BLaER1 treated with 17β-estradiol and CSF1 and Interleukin-3, amounts not matched to agents 10 nM and 100 nM (cell line): Measurements from ENCODE around the gene PANK4.

ENCODE experiments used
- H3K27ac ChIP-seq, 11 experiments: shearing (Covaris generic); formaldehyde crosslinking; 2 replicates each; pipeline ENCODE4 v1.8.1; 2022
- H3K27me3 ChIP-seq, 11 experiments: shearing (Covaris generic); formaldehyde crosslinking; 2 replicates each; pipeline ENCODE4 v1.8.1; 2022
- H3K36me3 ChIP-seq, 11 experiments: shearing (Covaris generic); formaldehyde crosslinking; 2 replicates each; pipeline ENCODE4 v1.8.1; 2022
- H3K4me1 ChIP-seq, 10 experiments: shearing (Covaris generic); formaldehyde crosslinking; 2 replicates each; pipeline ENCODE4 v1.8.1; 2022
- H3K4me2 ChIP-seq, 11 experiments: shearing (Covaris generic); formaldehyde crosslinking; 2 replicates each; pipeline ENCODE4 v1.8.1; 2022
- H3K4me3 ChIP-seq, 10 experiments: shearing (Covaris generic); formaldehyde crosslinking; 2 replicates each; pipeline ENCODE4 v1.8.1; 2022
- H3K9ac ChIP-seq, 11 experiments: shearing (Covaris generic); formaldehyde crosslinking; 2 replicates each; pipeline ENCODE4 v1.8.1; 2022
- H3K9me3 ChIP-seq, 11 experiments: shearing (Covaris generic); formaldehyde crosslinking; replicated peaks in 1 of 11; 2 replicates each; pipeline ENCODE4 v1.8.1; 2022
- H4K20me1 ChIP-seq, 11 experiments: shearing (Covaris generic); formaldehyde crosslinking; 2 replicates each; pipeline ENCODE4 v1.8.1; 2022
- Cebpa-rat ChIP-seq, 11 experiments: shearing (Covaris generic); IDR thresholded peaks; 2 replicates each; pipeline ENCODE4 v1.8.1; 2022

Gene PANK4

GRCh38 chr1:2523191-2523890 is 3.1 kb downstream of the PANK4 start:
- no peak for TF ChIP-seq Cebpa-rat (IDR thresholded peaks at IDR 0.05)
- peak overlapping the region in 3 of 10 experiments; percentile 88 to 98 (median 92); a peak in 1 of 20 replicates for H3K4me3 ChIP-seq
- H3K9me3 ChIP-seq = no peaks in the 10 kb centered on the region
- H3K27ac ChIP-seq = peak overlapping the region in 3 of 11 experiments; percentile 6 to 48 (median 44); a peak in 3 of 22 replicates
- H4K20me1 ChIP-seq = peaks cover 71 to 93% (median 89%) of the 10 kb centered on the region in 11 experiments
- peaks cover 21 to 47% (median 31%) of the 10 kb centered on the region in 11 experiments for H3K36me3 ChIP-seq
- H3K4me1 ChIP-seq = peaks cover 29 to 86% (median 79%) of the 10 kb centered on the region in 10 experiments
- H3K27me3 ChIP-seq = peaks cover 17 to 18% (median 17%) of the 10 kb centered on the region in 11 experiments
- H3K9ac ChIP-seq = peak overlapping the region in 10 of 11 experiments; percentile 13 to 95 (median 90); a peak in 16 of 22 replicates
- H3K4me2 ChIP-seq = peak overlapping the region; percentile 93 to 100 (median 98)

GRCh38 chr1:2522230-2522629 is 4.2 kb downstream of the PANK4 start:
- peaks cover 80 to 94% (median 90%) of the 10 kb centered on the region in 11 experiments for H4K20me1 ChIP-seq
- H3K9ac ChIP-seq = peak overlapping the region in 2 of 11 experiments; percentile 11 to 31; a peak in 3 of 22 replicates
- H3K36me3 ChIP-seq = peaks cover 32 to 58% (median 42%) of the 10 kb centered on the region in 11 experiments
- peaks cover 6% of the 10 kb centered on the region in 11 experiments for H3K27me3 ChIP-seq
- peaks cover 27 to 91% (median 87%) of the 10 kb centered on the region in 10 experiments for H3K4me1 ChIP-seq
- no peak overlapping the region for H3K27ac ChIP-seq
- no peaks in the 10 kb centered on the region for H3K9me3 ChIP-seq
- no peak for TF ChIP-seq Cebpa-rat (IDR thresholded peaks at IDR 0.05)
- peak overlapping the region in 7 of 11 experiments; percentile 20 to 98 (median 72); a peak in 12 of 22 replicates for H3K4me2 ChIP-seq
- no peak overlapping the region for H3K4me3 ChIP-seq

GRCh38 chr1:2520806-2521205 is 5.6 kb downstream of the PANK4 start:
- Histone ChIP-seq H4K20me1 (peaks cover 87 to 100% (median 98%) of the 10 kb centered on the region in 11 experiments), H3K4me3 (no peak overlapping the region), H3K4me1 (peaks cover 21 to 97% (median 87%) of the 10 kb centered on the region in 10 experiments), H3K27me3 (no peaks in the 10 kb centered on the region), H3K36me3 (peaks cover 46 to 72% (median 57%) of the 10 kb centered on the region in 11 experiments), H3K4me2 (peak overlapping the region in 8 of 11 experiments; percentile 25 to 98 (median 58); a peak in 15 of 22 replicates), H3K27ac (no peak overlapping the region), H3K9me3 (no peaks in the 10 kb centered on the region), H3K9ac (no peak overlapping the region)
- TF ChIP-seq Cebpa-rat (IDR thresholded peaks at IDR 0.05) = no peak

GRCh38 chr1:2520206-2520605 is 6.2 kb downstream of the PANK4 start:
- Histone ChIP-seq H3K36me3 (peaks cover 52 to 78% (median 63%) of the 10 kb centered on the region in 11 experiments), H3K27ac (peak overlapping the region in 1 of 11 experiments; percentile 49; a peak in 1 of 22 replicates), H3K9me3 (no peaks in the 10 kb centered on the region), H3K27me3 (no peaks in the 10 kb centered on the region), H3K9ac (peak overlapping the region in 3 of 11 experiments; percentile 5 to 37 (median 27); a peak in 2 of 22 replicates), H4K20me1 (peaks cover 81 to 100% (median 98%) of the 10 kb centered on the region in 11 experiments), H3K4me2 (peak overlapping the region; percentile 7 to 87 (median 73); a peak in 20 of 22 replicates), H3K4me3 (peak overlapping the region in 1 of 10 experiments; percentile 6; a peak in 1 of 20 replicates), H3K4me1 (peaks cover 18 to 91% (median 82%) of the 10 kb centered on the region in 10 experiments)
- no peak for TF ChIP-seq Cebpa-rat (IDR thresholded peaks at IDR 0.05)

- Histone ChIP-seq H3K4me2 (peak overlapping the region; percentile 7 to 87 (median 73); a peak in 20 of 22 replicates), H3K9me3 (no peaks in the 10 kb centered on the region), H3K9ac (peak overlapping the region in 8 of 11 experiments; percentile 5 to 38 (median 28); a peak in 7 of 22 replicates), H4K20me1 (peaks cover 77 to 100% (median 98%) of the 10 kb centered on the region in 11 experiments), H3K27me3 (no peaks in the 10 kb centered on the region), H3K4me1 (peaks cover 13 to 86% (median 78%) of the 10 kb centered on the region in 10 experiments), H3K27ac (peak overlapping the region in 3 of 11 experiments; percentile 22 to 49 (median 23); a peak in 2 of 22 replicates), H3K4me3 (peak overlapping the region in 2 of 10 experiments; percentile 6 to 11; a peak in 1 of 20 replicates), H3K36me3 (peaks cover 57 to 83% (median 67%) of the 10 kb centered on the region in 11 experiments)
- TF ChIP-seq Cebpa-rat (IDR thresholded peaks at IDR 0.05) = no peak
These were observed 6.7 kb downstream of the PANK4 start for GRCh38 chr1:2519729-2520128.

- Histone ChIP-seq H3K9me3 (no peaks in the 10 kb centered on the region), H3K36me3 (peaks cover 59 to 86% (median 71%) of the 10 kb centered on the region in 11 experiments), H3K4me2 (peak overlapping the region in 10 of 11 experiments; percentile 7 to 87 (median 75); a peak in 18 of 22 replicates), H3K27me3 (no peaks in the 10 kb centered on the region), H4K20me1 (peaks cover 71 to 97% (median 93%) of the 10 kb centered on the region in 11 experiments), H3K4me1 (peaks cover 8 to 80% (median 72%) of the 10 kb centered on the region in 10 experiments), H3K4me3 (peak overlapping the region in 2 of 10 experiments; percentile 6 to 11; a peak in 1 of 20 replicates), H3K9ac (peak overlapping the region in 7 of 11 experiments; percentile 5 to 38 (median 28); a peak in 6 of 22 replicates), H3K27ac (peak overlapping the region in 3 of 11 experiments; percentile 22 to 49 (median 23); a peak in 2 of 22 replicates)
- TF ChIP-seq Cebpa-rat (IDR thresholded peaks at IDR 0.05) = no peak
These were observed 7.2 kb downstream of the PANK4 start for GRCh38 chr1:2519029-2519685.

- H3K4me3 ChIP-seq = no peak overlapping the region
- no peaks in the 10 kb centered on the region for H3K9me3 ChIP-seq
- H4K20me1 ChIP-seq = peaks cover 70 to 97% (median 91%) of the 10 kb centered on the region in 11 experiments
- no peak for TF ChIP-seq Cebpa-rat (IDR thresholded peaks at IDR 0.05)
- no peaks in the 10 kb centered on the region for H3K27me3 ChIP-seq
- H3K4me1 ChIP-seq = peaks cover 1 to 74% (median 66%) of the 10 kb centered on the region in 10 experiments
- H3K27ac ChIP-seq = no peak overlapping the region; a peak in 1 of 22 replicates
- H3K36me3 ChIP-seq = peaks cover 65 to 88% (median 77%) of the 10 kb centered on the region in 11 experiments
- 0 out of 22 replicates have a peak overlapping the region, but pooled peaks of 2 of the 11 experiments have one; percentile 12 to 27 for H3K9ac ChIP-seq
- peak overlapping the region in 8 of 11 experiments; percentile 39 to 87 (median 75); a peak in 16 of 22 replicates for H3K4me2 ChIP-seq
These were observed 7.9 kb downstream of the PANK4 start for GRCh38 chr1:2518528-2518927.

GRCh38 chr1:2517966-2518365 is 8.4 kb downstream of the PANK4 start:
- H3K27ac ChIP-seq = no peak overlapping the region
- H3K36me3 ChIP-seq = peaks cover 71 to 91% (median 83%) of the 10 kb centered on the region in 11 experiments
- H3K9me3 ChIP-seq = no peaks in the 10 kb centered on the region
- H3K4me2 ChIP-seq = peak overlapping the region in 8 of 11 experiments; percentile 39 to 87 (median 75); a peak in 16 of 22 replicates
- peaks cover 0 to 68% (median 60%) of the 10 kb centered on the region in 10 experiments; a peak in 18 of 20 replicates for H3K4me1 ChIP-seq
- H3K4me3 ChIP-seq = no peak overlapping the region
- peaks cover 66 to 97% (median 91%) of the 10 kb centered on the region in 11 experiments for H4K20me1 ChIP-seq
- TF ChIP-seq Cebpa-rat (IDR thresholded peaks at IDR 0.05) = no peak
- H3K27me3 ChIP-seq = no peaks in the 10 kb centered on the region
- 0 out of 22 replicates have a peak overlapping the region, but pooled peaks of 2 of the 11 experiments have one; percentile 12 to 14 for H3K9ac ChIP-seq
